MM.1S (cell line): ENCODE measurements around the gene SUSD1.

Source experiments
- DNase-seq: peaks from one replicate; pipeline ENCODE4 v3.0.0-alpha.2; 2015
- H2AFZ ChIP-seq: fragments of 300-600 bp; sonication (generic); 2 replicates; pipeline ENCODE4 v1.6.0; 2016; ENCODE audit warnings: antibody characterized with exemption, low read length
- H3F3A ChIP-seq: fragments of 300-600 bp; sonication (generic); 2 replicates; pipeline ENCODE4 v1.6.1; 2016; ENCODE audit warnings: mild to moderate bottlenecking, antibody characterized with exemption, low read length, moderate library complexity, mixed read lengths; ENCODE audit not compliant: insufficient read depth
- H3K27ac ChIP-seq: fragments of 300-600 bp; sonication (generic); 2 replicates; pipeline ENCODE4 v1.5.1; 2016; ENCODE audit warnings: mild to moderate bottlenecking, low read length
- H3K27me3 ChIP-seq: fragments of 300-600 bp; sonication (generic); replicated peaks from 2 replicates; pipeline ENCODE4 v1.6.0; 2016; ENCODE audit warnings: low read length; ENCODE audit not compliant: insufficient read depth
- H3K36me3 ChIP-seq: fragments of 300-600 bp; sonication (generic); replicated peaks from 2 replicates; pipeline ENCODE4 v1.6.1; 2016; ENCODE audit warnings: mild to moderate bottlenecking, low read length, mixed read lengths; ENCODE audit not compliant: insufficient read depth
- H3K4me1 ChIP-seq: fragments of 300-600 bp; sonication (generic); 2 replicates; pipeline ENCODE4 v1.6.1; 2016; ENCODE audit warnings: low read length, mixed read lengths
- H3K4me2 ChIP-seq: fragments of 300-600 bp; sonication (generic); 2 replicates; pipeline ENCODE4 v1.6.0; 2016; ENCODE audit warnings: low read depth, low read length
- H3K4me3 ChIP-seq: fragments of 300-600 bp; sonication (generic); 2 replicates; pipeline ENCODE4 v1.5.1; 2016; ENCODE audit warnings: low read length, mixed read lengths
- H3K79me2 ChIP-seq: fragments of 300-600 bp; sonication (generic); 2 replicates; pipeline ENCODE4 v1.6.1; 2016; ENCODE audit warnings: mixed run types, low read length, mixed read lengths
- H3K9ac ChIP-seq: fragments of 300-600 bp; sonication (generic); 2 replicates; pipeline ENCODE4 v1.6.1; 2016; ENCODE audit warnings: low read length, mixed read lengths
- H3K9me2 ChIP-seq: fragments of 300-600 bp; sonication (generic); replicated peaks from 2 replicates; pipeline ENCODE4 v1.6.1; 2016; ENCODE audit warnings: mild to moderate bottlenecking, low read length, mixed read lengths; ENCODE audit not compliant: insufficient read depth
- H3K9me3 ChIP-seq: fragments of 300-600 bp; sonication (generic); replicated peaks from 2 replicates; pipeline ENCODE4 v1.6.1; 2016; ENCODE audit warnings: mild to moderate bottlenecking, low read length, mixed read lengths; ENCODE audit not compliant: insufficient read depth
- H4K20me1 ChIP-seq: fragments of 300-600 bp; sonication (generic); 2 replicates; pipeline ENCODE4 v1.6.1; 2016; ENCODE audit warnings: mild to moderate bottlenecking, low read length, moderate library complexity, mixed read lengths; ENCODE audit not compliant: insufficient read depth
- EZH2 ChIP-seq: fragments of 300-600 bp; sonication (generic); optimal IDR thresholded peaks from 2 replicates; pipeline ENCODE3; 2017; ENCODE audit warnings: low read depth, mild to moderate bottlenecking, antibody characterized with exemption, low read length, mixed read lengths
- EZH2phosphoT487 ChIP-seq: fragments of 300-600 bp; sonication (generic); IDR thresholded peaks from 2 replicates; pipeline ENCODE4 v1.6.1; 2018; ENCODE audit warnings: antibody characterized with exemption, low read length
- TF ChIP-seq, protein P1 (sequence below): fragments of 300-600 bp; sonication (generic); IDR thresholded peaks from 2 replicates; pipeline ENCODE4 v1.5.1; 2016; ENCODE audit warnings: antibody characterized with exemption, low read length, mixed read lengths

Gene SUSD1

DNA sequence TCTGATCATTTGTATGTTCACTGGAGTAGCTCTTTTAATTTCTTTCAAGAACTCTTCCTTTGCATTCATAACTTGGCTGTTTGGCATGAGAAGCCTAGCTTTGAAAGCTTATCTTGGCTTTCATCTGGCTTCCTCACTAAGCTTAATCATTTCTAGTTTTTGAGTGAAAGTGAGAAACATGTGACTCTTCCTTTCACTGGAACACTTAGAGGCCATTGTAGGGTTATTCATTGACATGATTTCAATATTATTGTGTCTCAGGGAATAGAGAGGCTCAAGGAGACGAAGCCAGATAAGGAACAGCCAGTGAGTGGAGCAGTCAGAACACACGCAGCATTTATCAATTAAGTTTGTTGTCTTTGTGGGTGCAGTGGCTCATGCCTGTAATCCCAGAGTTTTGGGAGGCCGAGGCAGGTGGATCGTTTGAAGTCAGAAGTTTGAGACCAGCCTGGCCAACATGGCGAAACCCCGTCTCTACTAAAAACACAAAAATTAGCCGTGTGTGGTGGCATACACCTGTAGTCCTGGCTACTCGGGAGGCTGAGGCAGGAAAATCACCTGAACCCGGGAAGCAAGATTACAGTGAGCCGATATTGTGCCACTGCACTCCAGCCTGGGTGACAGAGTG lies 180.2 kb downstream of the SUSD1 start:
- H3K9ac ChIP-seq, result no peak overlapping the region
- no peak overlapping the region for H3K4me2 ChIP-seq
- peaks cover 9% of the 10 kb centered on the region; the same call in 1 of the 2 replicates for H3K4me1 ChIP-seq
- no peaks in the 10 kb centered on the region for H3K27me3 ChIP-seq
- no peaks in the 10 kb centered on the region for H3K36me3 ChIP-seq
- H3F3A ChIP-seq, result peaks cover 4% of the 10 kb centered on the region; the same call in 1 of the 2 replicates
- no peaks in the 10 kb centered on the region for H3K9me2 ChIP-seq
- H2AFZ ChIP-seq, result no peak overlapping the region
- DNase-seq, result no peak
- H3K27ac ChIP-seq, result no peak overlapping the region
- H3K79me2 ChIP-seq, result no peaks in the 10 kb centered on the region
- H3K9me3 ChIP-seq, result no peaks in the 10 kb centered on the region
- H3K4me3 ChIP-seq, result no peak overlapping the region
- TF ChIP-seq, protein P1, sequence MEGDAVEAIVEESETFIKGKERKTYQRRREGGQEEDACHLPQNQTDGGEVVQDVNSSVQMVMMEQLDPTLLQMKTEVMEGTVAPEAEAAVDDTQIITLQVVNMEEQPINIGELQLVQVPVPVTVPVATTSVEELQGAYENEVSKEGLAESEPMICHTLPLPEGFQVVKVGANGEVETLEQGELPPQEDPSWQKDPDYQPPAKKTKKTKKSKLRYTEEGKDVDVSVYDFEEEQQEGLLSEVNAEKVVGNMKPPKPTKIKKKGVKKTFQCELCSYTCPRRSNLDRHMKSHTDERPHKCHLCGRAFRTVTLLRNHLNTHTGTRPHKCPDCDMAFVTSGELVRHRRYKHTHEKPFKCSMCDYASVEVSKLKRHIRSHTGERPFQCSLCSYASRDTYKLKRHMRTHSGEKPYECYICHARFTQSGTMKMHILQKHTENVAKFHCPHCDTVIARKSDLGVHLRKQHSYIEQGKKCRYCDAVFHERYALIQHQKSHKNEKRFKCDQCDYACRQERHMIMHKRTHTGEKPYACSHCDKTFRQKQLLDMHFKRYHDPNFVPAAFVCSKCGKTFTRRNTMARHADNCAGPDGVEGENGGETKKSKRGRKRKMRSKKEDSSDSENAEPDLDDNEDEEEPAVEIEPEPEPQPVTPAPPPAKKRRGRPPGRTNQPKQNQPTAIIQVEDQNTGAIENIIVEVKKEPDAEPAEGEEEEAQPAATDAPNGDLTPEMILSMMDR, result no peak
- TF ChIP-seq EZH2phosphoT487 (no peak), EZH2 (no peak)
- H4K20me1 ChIP-seq, result no peaks in the 10 kb centered on the region

DNA sequence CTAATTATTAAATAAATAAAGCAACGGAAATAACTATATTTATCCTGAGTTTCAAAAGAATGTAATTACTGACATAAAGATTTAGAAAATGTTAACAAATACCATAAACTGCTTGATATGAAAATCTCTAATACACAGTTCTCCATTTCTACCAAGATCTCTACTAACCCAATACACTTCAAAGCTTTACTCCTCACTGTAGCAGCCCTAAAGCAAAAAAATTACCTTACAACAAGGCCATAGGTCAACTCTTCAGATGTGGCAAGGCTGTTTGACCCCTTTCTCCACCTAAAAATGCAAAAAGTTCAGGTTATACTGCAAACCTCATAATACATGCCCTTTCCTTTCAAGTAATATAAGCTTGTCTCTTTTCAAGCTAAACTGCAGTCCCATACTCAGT lies 181.8 kb downstream of the SUSD1 start:
- Histone ChIP-seq H3K9ac (no peak overlapping the region), H3K9me3 (no peaks in the 10 kb centered on the region), H3K9me2 (no peaks in the 10 kb centered on the region), H3K27me3 (no peaks in the 10 kb centered on the region), H4K20me1 (no peaks in the 10 kb centered on the region), H3K27ac (no peak overlapping the region), H3K4me3 (no peak overlapping the region), H2AFZ (no peak overlapping the region), H3K4me2 (no peak overlapping the region), H3K79me2 (no peaks in the 10 kb centered on the region), H3K36me3 (no peaks in the 10 kb centered on the region), H3K4me1 (peaks cover 9% of the 10 kb centered on the region; the same call in 1 of the 2 replicates), H3F3A (peaks cover 4% of the 10 kb centered on the region; the same call in 1 of the 2 replicates)
- TF ChIP-seq, protein P1, result no peak
- TF ChIP-seq EZH2phosphoT487 (no peak), EZH2 (no peak)
- DNase-seq, result no peak

DNA sequence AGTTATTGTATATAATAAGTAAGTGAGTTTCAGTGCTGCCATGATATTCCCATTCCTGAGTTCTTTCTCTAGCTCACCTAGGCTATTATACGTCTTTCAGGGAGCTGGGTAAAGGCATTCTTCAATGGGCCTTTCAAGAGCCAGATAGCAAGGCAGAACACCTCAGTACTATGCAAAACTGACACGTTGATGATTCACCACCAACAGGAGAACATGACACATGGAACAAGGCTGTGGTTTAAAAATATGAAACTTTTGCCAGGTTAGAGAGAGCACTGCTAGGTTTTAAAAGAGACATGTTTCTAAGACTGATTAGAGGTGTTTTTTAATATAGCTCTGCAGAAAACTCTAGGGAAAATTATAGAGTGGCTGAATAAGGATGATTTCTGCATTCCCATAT lies 182.6 kb downstream of the SUSD1 start:
- no peak overlapping the region for H3K4me2 ChIP-seq
- TF ChIP-seq EZH2, result no peak
- no peak for TF ChIP-seq EZH2phosphoT487
- TF ChIP-seq, protein P1, result no peak

More for the DNA sequence above, 182.6 kb downstream of the SUSD1 start:
- H3K27ac ChIP-seq, result peak overlapping the region; percentile 2; the same call in 1 of the 2 replicates
- H2AFZ ChIP-seq, result no peak overlapping the region
- no peaks in the 10 kb centered on the region for H4K20me1 ChIP-seq
- H3K9ac ChIP-seq, result no peak overlapping the region
- H3F3A ChIP-seq, result peaks cover 4% of the 10 kb centered on the region; the same call in 1 of the 2 replicates
- DNase-seq, result peak; percentile 76
- no peaks in the 10 kb centered on the region for H3K9me2 ChIP-seq
- H3K4me1 ChIP-seq, result peaks cover 9% of the 10 kb centered on the region; the same call in 1 of the 2 replicates
- no peaks in the 10 kb centered on the region for H3K36me3 ChIP-seq
- no peak overlapping the region for H3K4me3 ChIP-seq
- no peaks in the 10 kb centered on the region for H3K9me3 ChIP-seq
- no peaks in the 10 kb centered on the region for H3K79me2 ChIP-seq
- no peaks in the 10 kb centered on the region for H3K27me3 ChIP-seq
